Mesenchymal stem cell (in vitro differentiated cells and primary cell): Measurements from ENCODE around the gene AP4B1.

ENCODE experiments used
- DNase-seq: peaks from one replicate; pipeline ENCODE4 v3.0.0-alpha.2; 2013
- H2AFZ ChIP-seq: one replicate; pipeline ENCODE4 v1.6.1; 2013; ENCODE audit warnings: low read depth, mild to moderate bottlenecking, control low read depth, inconsistent platforms, low read length, moderate library complexity
- H2AK5ac ChIP-seq: 2 replicates; pipeline ENCODE4 v1.6.1; 2013; ENCODE audit warnings: low read length, moderate library complexity, mild to moderate bottlenecking, inconsistent platforms; ENCODE audit not compliant: severe bottlenecking
- H2BK120ac ChIP-seq: one replicate; pipeline ENCODE4 v1.6.1; 2013; ENCODE audit warnings: low read depth, mild to moderate bottlenecking, inconsistent platforms, low read length, moderate library complexity
- H2BK12ac ChIP-seq, 2 experiments: one replicate each; pipeline ENCODE4 v1.6.1; 2013; ENCODE audit warnings: inconsistent platforms in 2 of 2, low read length in 2 of 2, mild to moderate bottlenecking in 2 of 2, moderate library complexity in 2 of 2, control low read depth in 1 of 2
- H2BK15ac ChIP-seq: one replicate; pipeline ENCODE4 v1.6.1; 2013; ENCODE audit warnings: mild to moderate bottlenecking, low read depth, inconsistent platforms; ENCODE audit not compliant: poor library complexity, severe bottlenecking
- H2BK5ac ChIP-seq: 2 replicates; pipeline ENCODE4 v1.6.1; 2013; ENCODE audit warnings: low read depth, mild to moderate bottlenecking, low read length, control low read depth, inconsistent platforms; ENCODE audit not compliant: poor library complexity, severe bottlenecking
- H3K14ac ChIP-seq, 2 experiments: one replicate each; pipeline ENCODE4 v1.6.1; 2013; ENCODE audit warnings: inconsistent platforms in 2 of 2, low read length in 2 of 2, control low read depth in 1 of 2, mild to moderate bottlenecking in 1 of 2, moderate library complexity in 1 of 2
- H3K18ac ChIP-seq, 2 experiments: one replicate each; pipeline ENCODE4 v1.6.1; 2013; ENCODE audit warnings: inconsistent platforms in 2 of 2, low read length in 2 of 2, control low read depth in 1 of 2, low read depth in 1 of 2, mild to moderate bottlenecking in 1 of 2
- H3K23ac ChIP-seq, 2 experiments: one replicate each; pipeline ENCODE4 v1.6.1; 2013; ENCODE audit warnings: inconsistent platforms in 2 of 2, low read length in 2 of 2, mild to moderate bottlenecking in 2 of 2, moderate library complexity in 2 of 2, control low read depth in 1 of 2
- H3K27ac ChIP-seq: 2 replicates; pipeline ENCODE4 v1.5.1; 2013; ENCODE audit warnings: mild to moderate bottlenecking, moderate library complexity, low read length, control low read depth, inconsistent platforms; ENCODE audit not compliant: poor library complexity, severe bottlenecking
- H3K27me3 ChIP-seq, 2 experiments: 2 replicates each; pipeline versions ENCODE4 v1.6.1 to v1.7.0; 2013; ENCODE audit warnings: low read length in 2 of 2, mild to moderate bottlenecking in 2 of 2, moderate library complexity in 2 of 2, control low read depth in 1 of 2, inconsistent platforms in 1 of 2; ENCODE audit not compliant: control insufficient read depth in 1 of 2, insufficient read depth in 1 of 2
- H3K36me3 ChIP-seq, 2 experiments: 2 replicates each; pipeline versions ENCODE4 v1.6.1 to v1.7.0; 2013; ENCODE audit warnings: low read length in 2 of 2, control low read depth in 1 of 2, inconsistent platforms in 1 of 2, low read depth in 1 of 2, mild to moderate bottlenecking in 1 of 2; ENCODE audit not compliant: insufficient read depth in 2 of 2, control insufficient read depth in 1 of 2
- H3K4ac ChIP-seq, 2 experiments: one replicate each; pipeline ENCODE4 v1.6.1; 2013; ENCODE audit warnings: inconsistent platforms in 2 of 2, low read length in 2 of 2, mild to moderate bottlenecking in 2 of 2, moderate library complexity in 2 of 2, control low read depth in 1 of 2, low read depth in 1 of 2
- H3K4me1 ChIP-seq: 2 replicates; pipeline ENCODE4 v1.6.1; 2013; ENCODE audit warnings: low read depth, low read length, control low read depth; ENCODE audit not compliant: control insufficient read depth, insufficient read depth
- H3K4me2 ChIP-seq: 2 replicates; pipeline ENCODE4 v1.6.1; 2013; ENCODE audit warnings: low read length, mild to moderate bottlenecking, inconsistent platforms; ENCODE audit not compliant: poor library complexity, severe bottlenecking
- H3K4me3 ChIP-seq, 2 experiments: 2 replicates each; pipeline versions ENCODE4 v1.5.1 to v1.7.0; 2013; ENCODE audit warnings: low read length in 2 of 2, mild to moderate bottlenecking in 2 of 2, control low read depth in 1 of 2, low read depth in 1 of 2; ENCODE audit not compliant: insufficient read depth in 1 of 2
- H3K79me1 ChIP-seq: replicated peaks from 2 replicates; pipeline ENCODE4 v1.6.1; 2013; ENCODE audit warnings: mild to moderate bottlenecking, control low read depth, low read length, inconsistent platforms; ENCODE audit not compliant: poor library complexity, severe bottlenecking
- H3K9ac ChIP-seq: 2 replicates; pipeline ENCODE4 v1.7.0; 2013; ENCODE audit warnings: mild to moderate bottlenecking, low read length, moderate library complexity
- H3K9me3 ChIP-seq: 2 replicates; pipeline ENCODE4 v1.7.0; 2013; ENCODE audit warnings: mild to moderate bottlenecking, low read length; ENCODE audit not compliant: control insufficient read depth
- H4K8ac ChIP-seq: one replicate; pipeline ENCODE4 v1.6.1; 2013; ENCODE audit warnings: inconsistent platforms, mild to moderate bottlenecking, low read length, moderate library complexity
- H4K91ac ChIP-seq: one replicate; pipeline ENCODE4 v1.6.1; 2013; ENCODE audit warnings: mild to moderate bottlenecking, low read length, inconsistent platforms
- WGBS: methylation state at CpG from one replicate; pipeline ENCODE4 v1.1.7; 2013; ENCODE audit warnings: mixed read lengths; 5-methylcytosine and 5-hydroxymethylcytosine counted together

The AP4B1 gene

DNA sequence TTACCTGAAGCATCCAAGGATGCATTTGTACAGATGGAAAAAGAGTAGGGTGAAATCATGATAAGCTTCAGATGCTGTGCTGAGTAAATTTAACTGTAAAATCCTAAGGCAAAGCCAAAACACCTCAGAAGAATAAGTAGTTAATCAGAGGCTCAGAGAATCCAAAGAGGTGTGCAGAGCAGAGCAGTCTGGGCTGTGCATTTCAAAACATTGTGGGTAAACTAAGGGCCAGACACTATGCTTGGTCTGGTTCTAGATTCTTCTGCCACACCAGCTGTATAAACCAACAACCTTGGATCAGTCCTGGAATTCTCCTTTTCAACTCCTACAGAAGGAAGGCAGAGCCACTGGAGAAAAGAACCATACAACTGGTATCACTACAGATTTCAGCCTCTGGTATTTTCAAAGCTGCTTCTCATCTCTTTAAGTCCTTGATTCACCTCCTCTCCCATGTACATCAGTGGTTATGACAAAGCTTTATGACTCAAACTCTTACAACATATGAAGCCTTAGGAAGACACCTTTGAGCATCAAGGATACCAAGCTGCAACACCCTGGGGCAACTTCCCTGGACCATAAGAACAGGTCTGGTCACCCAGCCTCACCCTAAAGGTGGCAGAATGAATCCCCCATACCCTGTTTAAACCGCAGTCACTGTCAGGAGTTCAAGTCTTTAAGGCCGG lies 12.9 kb upstream of the AP4B1 start:
- no peak overlapping the region for H3K27ac ChIP-seq
- no peak overlapping the region for H3K23ac ChIP-seq
- 93% methylated on average over 2 of the region's 2 CpGs for WGBS
- H3K36me3 ChIP-seq = peaks cover 0 to 4% of the 10 kb centered on the region in 2 experiments
- no peak overlapping the region for H3K9ac ChIP-seq
- no peak overlapping the region for H3K18ac ChIP-seq
- H3K14ac ChIP-seq = peak overlapping the region in 1 of 2 experiments; percentile 20
- H3K9me3 ChIP-seq = no peaks in the 10 kb centered on the region
- no peak overlapping the region for H2BK120ac ChIP-seq
- H2BK5ac ChIP-seq = no peak overlapping the region
- H4K8ac ChIP-seq = no peak overlapping the region
- peak; percentile 38 for DNase-seq
- H3K4me3 ChIP-seq = no peak overlapping the region
- peaks cover 6% of the 10 kb centered on the region for H3K4me1 ChIP-seq
- H3K4me2 ChIP-seq = no peak overlapping the region
- no peak overlapping the region for H3K4ac ChIP-seq
- H4K91ac ChIP-seq = no peak overlapping the region
- no peak overlapping the region for H2BK15ac ChIP-seq
- peaks cover 4% of the 10 kb centered on the region for H3K79me1 ChIP-seq
- H3K27me3 ChIP-seq = peaks cover 0 to 2% of the 10 kb centered on the region in 2 experiments
- no peak overlapping the region for H2AFZ ChIP-seq
- no peak overlapping the region for H2AK5ac ChIP-seq
- H2BK12ac ChIP-seq = no peak overlapping the region

DNA sequence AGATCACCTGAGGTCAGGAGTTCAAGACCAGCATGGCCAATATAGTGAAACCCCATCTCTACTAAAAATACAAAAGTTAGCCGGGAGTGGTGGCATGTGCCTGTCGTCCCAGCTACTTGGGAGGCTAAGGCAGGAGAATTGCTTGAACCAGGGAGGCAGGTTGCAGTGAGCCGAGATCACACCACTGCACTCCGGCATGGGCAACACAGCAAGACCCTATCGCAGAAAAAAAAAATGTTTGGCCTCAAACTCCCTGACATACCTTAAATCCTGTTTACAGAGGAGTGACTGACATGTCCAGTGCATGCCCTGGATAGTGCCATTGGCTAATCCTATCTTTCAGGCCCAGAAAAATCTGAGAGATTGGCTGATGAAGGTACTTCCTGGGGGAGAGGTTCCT lies 12.4 kb upstream of the AP4B1 start:
- H2AK5ac ChIP-seq = no peak overlapping the region
- no peak overlapping the region for H3K9ac ChIP-seq
- no peak overlapping the region for H3K4me3 ChIP-seq
- H2BK5ac ChIP-seq = no peak overlapping the region
- H3K27me3 ChIP-seq = peaks cover 0 to under 1% of the 10 kb centered on the region in 2 experiments
- H2BK15ac ChIP-seq = no peak overlapping the region
- H4K91ac ChIP-seq = no peak overlapping the region
- no peak overlapping the region for H3K14ac ChIP-seq
- peaks cover 5% of the 10 kb centered on the region for H3K79me1 ChIP-seq
- peaks cover 4 to 5% of the 10 kb centered on the region in 2 experiments for H3K36me3 ChIP-seq
- H3K9me3 ChIP-seq = no peaks in the 10 kb centered on the region
- WGBS = 97% methylated on average over 5 of the region's 5 CpGs
- peaks cover 6% of the 10 kb centered on the region for H3K4me1 ChIP-seq
- no peak overlapping the region for H2BK12ac ChIP-seq
- no peak overlapping the region for H3K4ac ChIP-seq
- no peak overlapping the region for H4K8ac ChIP-seq
- H2AFZ ChIP-seq = no peak overlapping the region
- no peak overlapping the region for H2BK120ac ChIP-seq
- no peak overlapping the region for H3K18ac ChIP-seq
- H3K23ac ChIP-seq = no peak overlapping the region
- no peak overlapping the region for H3K27ac ChIP-seq
- DNase-seq = no peak
- H3K4me2 ChIP-seq = no peak overlapping the region

DNA sequence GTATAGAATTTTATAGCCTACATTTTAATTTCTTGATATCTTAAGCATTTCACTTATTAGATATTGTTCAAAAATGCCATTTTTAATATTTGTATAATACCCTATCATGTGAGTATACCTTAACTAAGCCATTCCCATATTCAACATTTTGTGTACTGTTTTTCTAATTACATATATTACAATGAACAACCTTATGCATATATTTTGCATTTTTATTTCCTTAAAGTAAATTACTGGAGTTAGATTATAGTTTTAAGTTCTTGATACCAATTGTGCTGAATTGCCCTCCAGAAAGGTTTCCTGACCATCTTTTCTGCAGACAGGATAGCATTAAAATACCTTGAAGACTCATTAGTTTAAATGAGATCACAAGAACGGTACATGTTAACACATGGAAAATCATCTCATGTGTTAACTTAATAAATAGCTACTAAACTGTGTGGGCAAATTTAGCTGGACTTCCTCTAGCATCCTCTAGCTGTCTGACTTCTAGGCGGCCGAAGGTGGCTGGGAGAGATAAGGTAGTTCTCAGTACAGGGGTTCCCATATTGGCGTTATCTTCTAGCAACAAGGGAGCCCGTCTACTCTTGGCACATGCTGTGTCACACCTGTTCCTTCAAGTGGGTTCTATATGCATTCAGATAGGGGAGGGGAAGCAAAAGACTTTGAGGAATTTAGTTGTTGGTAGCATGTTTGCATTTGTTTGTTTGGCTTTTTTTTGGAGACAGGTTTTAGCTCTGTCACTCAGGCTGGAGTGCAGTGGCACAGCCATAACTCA lies 9.5 kb upstream of the AP4B1 start:
- no peak overlapping the region for H4K91ac ChIP-seq
- no peak overlapping the region for H2BK15ac ChIP-seq
- no peak overlapping the region for H3K14ac ChIP-seq
- H3K4ac ChIP-seq = no peak overlapping the region
- H3K4me3 ChIP-seq = no peak overlapping the region
- peak overlapping the region; percentile 69 for H2AK5ac ChIP-seq
- H3K79me1 ChIP-seq = peaks cover 13% of the 10 kb centered on the region
- H3K9me3 ChIP-seq = no peaks in the 10 kb centered on the region
- H3K23ac ChIP-seq = no peak overlapping the region
- H2BK12ac ChIP-seq = no peak overlapping the region
- no peak overlapping the region for H4K8ac ChIP-seq
- H3K4me2 ChIP-seq = no peak overlapping the region
- H2BK120ac ChIP-seq = no peak overlapping the region
- no peaks in the 10 kb centered on the region for H3K27me3 ChIP-seq
- no peak overlapping the region for H3K18ac ChIP-seq
- peaks cover 6% of the 10 kb centered on the region for H3K4me1 ChIP-seq
- DNase-seq = no peak
- H3K27ac ChIP-seq = no peak overlapping the region
- 98% methylated on average over 4 of the region's 5 CpGs for WGBS
- no peak overlapping the region for H3K9ac ChIP-seq
- peaks cover 15 to 28% of the 10 kb centered on the region in 2 experiments for H3K36me3 ChIP-seq
- H2AFZ ChIP-seq = no peak overlapping the region
- H2BK5ac ChIP-seq = no peak overlapping the region

DNA sequence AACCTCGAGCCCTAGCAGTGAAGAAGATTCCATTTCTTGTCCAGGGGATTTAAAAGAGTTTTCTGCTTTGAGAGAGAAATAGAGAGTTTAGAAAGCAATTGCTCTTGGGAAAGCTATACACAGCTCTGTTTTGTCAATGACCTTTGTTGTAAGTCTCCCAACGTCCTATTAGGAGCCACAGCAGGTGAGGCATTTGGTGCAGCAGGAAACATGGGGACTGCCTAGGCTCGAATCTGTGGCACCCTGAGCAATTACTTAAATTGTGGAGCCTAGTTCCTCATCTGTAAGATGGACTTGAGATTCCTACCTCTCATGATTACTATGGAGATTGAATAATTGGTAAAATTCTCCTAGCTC lies 8.7 kb upstream of the AP4B1 start:
- H2BK5ac ChIP-seq = no peak overlapping the region
- 87% methylated on average over 2 of the region's 3 CpGs for WGBS
- H3K23ac ChIP-seq = no peak overlapping the region
- H3K27me3 ChIP-seq = no peaks in the 10 kb centered on the region
- H3K4me3 ChIP-seq = no peak overlapping the region
- H3K27ac ChIP-seq = peak overlapping the region; percentile 35
- H3K4ac ChIP-seq = no peak overlapping the region
- H4K8ac ChIP-seq = no peak overlapping the region
- H3K14ac ChIP-seq = no peak overlapping the region
- no peak overlapping the region for H4K91ac ChIP-seq
- no peak overlapping the region for H2BK12ac ChIP-seq
- peak overlapping the region; percentile 47 for H2AK5ac ChIP-seq
- no peak overlapping the region for H3K18ac ChIP-seq
- H3K79me1 ChIP-seq = peaks cover 13% of the 10 kb centered on the region
- no peak overlapping the region for H2BK120ac ChIP-seq
- H2BK15ac ChIP-seq = no peak overlapping the region
- no peak for DNase-seq
- peaks cover 19 to 36% of the 10 kb centered on the region in 2 experiments for H3K36me3 ChIP-seq
- H2AFZ ChIP-seq = no peak overlapping the region
- H3K9me3 ChIP-seq = no peaks in the 10 kb centered on the region
- H3K4me1 ChIP-seq = peaks cover 6% of the 10 kb centered on the region
- H3K9ac ChIP-seq = no peak overlapping the region
- H3K4me2 ChIP-seq = no peak overlapping the region
